ENCODE measurements around the gene FBXW10B.

The FBXW10B gene

DNA sequence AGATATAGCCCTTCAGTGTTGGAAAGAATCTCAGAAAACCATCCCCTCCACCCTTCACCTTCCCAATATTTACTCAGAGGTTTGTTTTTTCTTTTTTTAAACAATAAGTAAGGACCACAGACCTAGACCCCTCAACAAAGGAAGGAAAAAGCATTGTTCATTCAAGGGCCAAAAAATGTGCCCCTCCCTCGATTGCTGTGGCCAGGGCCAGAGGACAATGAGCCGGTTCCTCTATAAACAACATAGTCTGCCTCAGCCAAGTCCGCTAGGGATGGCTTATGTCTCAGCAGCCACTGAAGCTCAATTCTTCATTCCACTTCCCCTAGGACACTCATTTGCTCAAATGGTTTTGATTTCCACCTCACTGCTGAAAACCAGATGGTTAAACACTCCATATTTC lies 40.6 kb upstream of the FBXW10B start:
- H3K4me3 ChIP-seq (ENCODE audit: low read length): no peak overlapping the region
- no peaks in the 10 kb centered on the region for H3K79me2 ChIP-seq (ENCODE audit: control insufficient read depth, low read length)
- H3K9me3 ChIP-seq (ENCODE audit: control insufficient read depth, insufficient read depth, low read length): no peaks in the 10 kb centered on the region
- H3K4me1 ChIP-seq (ENCODE audit: control insufficient read depth, low read length): no peaks in the 10 kb centered on the region
- H3K27ac ChIP-seq (ENCODE audit: low read depth, low read length): no peak overlapping the region
- H3K27me3 ChIP-seq (ENCODE audit: control insufficient read depth, low read length): no peaks in the 10 kb centered on the region
- H4K20me1 ChIP-seq (ENCODE audit: control insufficient read depth, insufficient read depth, low read depth, low read length): no peaks in the 10 kb centered on the region
- H3K4me2 ChIP-seq (ENCODE audit: low read length): no peak overlapping the region
- H3F3A ChIP-seq (ENCODE audit: control insufficient read depth, insufficient read depth): no peaks in the 10 kb centered on the region
- H3K9me2 ChIP-seq (replicated peaks; ENCODE audit: control insufficient read depth, low read length): no peaks in the 10 kb centered on the region
- no peak for TF ChIP-seq EZH2phosphoT487 (IDR thresholded peaks at IDR 0.05; ENCODE audit: borderline replicate concordance, low read length)
- TF ChIP-seq, protein P1, sequence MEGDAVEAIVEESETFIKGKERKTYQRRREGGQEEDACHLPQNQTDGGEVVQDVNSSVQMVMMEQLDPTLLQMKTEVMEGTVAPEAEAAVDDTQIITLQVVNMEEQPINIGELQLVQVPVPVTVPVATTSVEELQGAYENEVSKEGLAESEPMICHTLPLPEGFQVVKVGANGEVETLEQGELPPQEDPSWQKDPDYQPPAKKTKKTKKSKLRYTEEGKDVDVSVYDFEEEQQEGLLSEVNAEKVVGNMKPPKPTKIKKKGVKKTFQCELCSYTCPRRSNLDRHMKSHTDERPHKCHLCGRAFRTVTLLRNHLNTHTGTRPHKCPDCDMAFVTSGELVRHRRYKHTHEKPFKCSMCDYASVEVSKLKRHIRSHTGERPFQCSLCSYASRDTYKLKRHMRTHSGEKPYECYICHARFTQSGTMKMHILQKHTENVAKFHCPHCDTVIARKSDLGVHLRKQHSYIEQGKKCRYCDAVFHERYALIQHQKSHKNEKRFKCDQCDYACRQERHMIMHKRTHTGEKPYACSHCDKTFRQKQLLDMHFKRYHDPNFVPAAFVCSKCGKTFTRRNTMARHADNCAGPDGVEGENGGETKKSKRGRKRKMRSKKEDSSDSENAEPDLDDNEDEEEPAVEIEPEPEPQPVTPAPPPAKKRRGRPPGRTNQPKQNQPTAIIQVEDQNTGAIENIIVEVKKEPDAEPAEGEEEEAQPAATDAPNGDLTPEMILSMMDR (IDR thresholded peaks at IDR 0.05; ENCODE audit: low read depth, low read length, poor library complexity, severe bottlenecking): no peak
- peaks cover 3% of the 10 kb centered on the region; the same call in 1 of the 2 replicates for H3K36me3 ChIP-seq (ENCODE audit: control insufficient read depth, low read length)

DNA sequence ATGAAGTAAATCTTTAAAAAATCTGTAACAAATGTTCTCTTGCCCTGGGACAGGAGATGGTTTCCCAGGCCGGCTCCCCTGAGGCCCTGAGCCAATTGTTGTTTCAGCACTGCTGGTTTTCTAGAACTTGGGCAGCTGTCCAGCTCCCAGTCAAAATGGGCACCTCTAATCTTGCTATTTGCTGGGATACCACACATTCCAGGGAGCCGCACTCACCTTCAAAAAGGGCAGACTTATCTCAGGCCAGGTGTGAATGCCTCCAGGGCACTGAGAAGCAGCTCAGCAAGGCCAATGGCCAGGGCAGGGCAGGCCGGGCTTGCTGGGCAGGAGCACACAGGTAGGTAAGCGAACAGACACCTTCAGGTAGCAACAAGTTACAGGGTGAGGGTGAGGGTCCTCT lies 40.2 kb upstream of the FBXW10B start:
- Histone ChIP-seq H4K20me1 (ENCODE audit: control insufficient read depth, insufficient read depth, low read depth, low read length) (no peaks in the 10 kb centered on the region), H3K4me2 (ENCODE audit: low read length) (no peak overlapping the region), H3K9me3 (ENCODE audit: control insufficient read depth, insufficient read depth, low read length) (no peaks in the 10 kb centered on the region), H3K4me1 (ENCODE audit: control insufficient read depth, low read length) (no peaks in the 10 kb centered on the region), H3K27ac (ENCODE audit: low read depth, low read length) (no peak overlapping the region), H3K36me3 (ENCODE audit: control insufficient read depth, low read length) (peaks cover 3% of the 10 kb centered on the region; the same call in 1 of the 2 replicates), H3K9me2 (replicated peaks; ENCODE audit: control insufficient read depth, low read length) (no peaks in the 10 kb centered on the region), H3F3A (ENCODE audit: control insufficient read depth, insufficient read depth) (no peaks in the 10 kb centered on the region), H3K79me2 (ENCODE audit: control insufficient read depth, low read length) (no peaks in the 10 kb centered on the region), H3K4me3 (ENCODE audit: low read length) (no peak overlapping the region), H3K27me3 (ENCODE audit: control insufficient read depth, low read length) (no peaks in the 10 kb centered on the region)
- TF ChIP-seq, protein P1 (IDR thresholded peaks at IDR 0.05; ENCODE audit: low read depth, low read length, poor library complexity, severe bottlenecking): no peak
- TF ChIP-seq EZH2phosphoT487 (IDR thresholded peaks at IDR 0.05; ENCODE audit: borderline replicate concordance, low read length): no peak

DNA sequence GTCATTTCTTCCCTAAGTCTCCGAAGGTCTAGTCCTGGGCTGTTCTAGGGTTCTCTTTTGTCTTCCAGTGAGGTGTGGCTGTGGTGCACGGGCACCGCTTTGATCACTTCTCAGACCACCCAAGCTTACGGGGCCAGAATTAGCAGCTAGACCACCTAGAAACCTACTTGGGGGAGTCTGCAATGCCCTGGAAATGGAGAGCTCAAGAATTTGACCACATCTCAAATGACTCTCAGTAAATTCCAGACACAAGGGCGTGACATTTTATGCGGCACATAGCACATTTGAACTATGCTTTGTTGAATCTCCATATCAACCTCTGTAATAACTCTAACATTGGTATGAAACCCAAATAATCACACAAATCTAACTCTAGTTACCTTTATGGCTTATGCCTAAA lies 39.7 kb upstream of the FBXW10B start:
- no peaks in the 10 kb centered on the region for H3K79me2 ChIP-seq (ENCODE audit: control insufficient read depth, low read length)
- H3K27ac ChIP-seq (ENCODE audit: low read depth, low read length): no peak overlapping the region
- no peaks in the 10 kb centered on the region for H3K9me3 ChIP-seq (ENCODE audit: control insufficient read depth, insufficient read depth, low read length)
- H3K4me3 ChIP-seq (ENCODE audit: low read length): no peak overlapping the region
- H3F3A ChIP-seq (ENCODE audit: control insufficient read depth, insufficient read depth): no peaks in the 10 kb centered on the region
- no peaks in the 10 kb centered on the region for H3K27me3 ChIP-seq (ENCODE audit: control insufficient read depth, low read length)
- no peaks in the 10 kb centered on the region for H4K20me1 ChIP-seq (ENCODE audit: control insufficient read depth, insufficient read depth, low read depth, low read length)
- no peak overlapping the region for H3K4me2 ChIP-seq (ENCODE audit: low read length)
- peaks cover 3% of the 10 kb centered on the region; the same call in 1 of the 2 replicates for H3K36me3 ChIP-seq (ENCODE audit: control insufficient read depth, low read length)
- H3K4me1 ChIP-seq (ENCODE audit: control insufficient read depth, low read length): no peaks in the 10 kb centered on the region
- no peaks in the 10 kb centered on the region for H3K9me2 ChIP-seq (replicated peaks; ENCODE audit: control insufficient read depth, low read length)
- TF ChIP-seq, protein P1 (IDR thresholded peaks at IDR 0.05; ENCODE audit: low read depth, low read length, poor library complexity, severe bottlenecking): no peak
- TF ChIP-seq EZH2phosphoT487 (IDR thresholded peaks at IDR 0.05; ENCODE audit: borderline replicate concordance, low read length): no peak

All from DOHH2 (cell line).